Stimulated activated CD4-positive, alpha-beta T cell treated with anti-CD3 and anti-CD28 coated beads, Interleukin-12 subunit alpha, Interleukin-12 subunit beta, amount 100 ng/mL, for 48 hours (primary cell): ENCODE results near the gene CCDC167.

Experiments used
- DNase-seq, 3 donors: peaks; one replicate each; pipeline ENCODE4 v3.0.0-alpha.2; 2020; ENCODE audit warnings: low read depth in 2 of 3, low spot score in 1 of 3

The CCDC167 gene

DNA sequence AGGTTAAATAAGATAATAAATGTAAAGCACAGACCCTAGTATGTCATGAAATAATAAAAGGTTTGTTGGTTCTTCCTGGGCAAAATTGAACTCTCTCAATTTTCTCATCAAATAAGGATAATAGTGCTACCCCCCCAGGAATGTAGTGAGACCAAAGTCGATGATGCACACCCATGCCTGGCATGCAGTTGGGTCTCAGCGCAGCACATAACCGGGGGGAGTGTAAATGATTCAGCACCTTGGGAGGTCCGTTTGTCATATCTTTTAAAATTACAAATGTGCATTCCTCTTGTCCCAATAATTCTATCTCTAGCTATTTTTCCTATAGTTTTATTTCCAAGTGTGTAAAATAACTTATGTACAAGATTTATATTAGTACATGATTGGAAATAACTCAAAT lies 31.3 kb upstream of the CCDC167 start:
- DNase-seq, result no peak

DNA sequence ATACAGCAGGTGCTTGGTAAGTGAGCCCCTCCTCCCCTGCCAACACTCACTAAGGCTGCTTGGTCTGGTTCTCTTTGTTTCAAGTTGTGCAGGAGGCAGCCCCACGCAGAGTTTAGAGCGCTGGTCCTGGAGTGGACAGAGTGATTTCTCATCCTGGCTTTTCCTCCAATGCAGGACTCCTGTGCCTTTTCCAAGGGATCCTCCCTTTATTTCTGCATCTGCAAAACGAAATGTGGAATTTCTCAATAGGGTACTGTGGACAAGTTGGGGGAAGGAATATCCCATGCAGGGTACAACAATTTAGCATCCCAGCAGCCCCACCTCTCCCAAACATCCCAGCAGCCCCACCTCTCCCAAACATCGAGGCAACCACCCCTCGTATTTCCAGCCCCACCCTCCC lies 30.6 kb upstream of the CCDC167 start:
- no peak for DNase-seq

DNA sequence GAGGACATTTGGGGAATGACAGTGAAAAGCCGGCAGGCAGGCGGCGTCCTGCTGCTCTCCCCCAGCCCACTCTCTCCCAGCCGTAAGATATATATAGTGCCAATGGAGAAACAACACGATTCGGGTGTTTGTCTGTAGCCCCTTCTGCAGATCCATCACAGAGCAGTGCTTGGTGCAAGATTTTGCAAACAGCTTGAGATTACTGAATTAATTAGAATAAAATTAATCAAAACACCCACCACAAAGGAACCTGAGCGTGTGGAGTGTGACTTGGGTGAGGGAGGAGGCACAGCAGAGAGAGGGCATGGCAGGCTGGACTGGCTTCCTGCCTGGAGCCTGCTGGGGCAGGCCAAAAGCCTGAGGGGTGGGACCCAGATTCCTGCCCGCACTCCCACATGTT lies 28.8 kb upstream of the CCDC167 start:
- no peak for DNase-seq

DNA sequence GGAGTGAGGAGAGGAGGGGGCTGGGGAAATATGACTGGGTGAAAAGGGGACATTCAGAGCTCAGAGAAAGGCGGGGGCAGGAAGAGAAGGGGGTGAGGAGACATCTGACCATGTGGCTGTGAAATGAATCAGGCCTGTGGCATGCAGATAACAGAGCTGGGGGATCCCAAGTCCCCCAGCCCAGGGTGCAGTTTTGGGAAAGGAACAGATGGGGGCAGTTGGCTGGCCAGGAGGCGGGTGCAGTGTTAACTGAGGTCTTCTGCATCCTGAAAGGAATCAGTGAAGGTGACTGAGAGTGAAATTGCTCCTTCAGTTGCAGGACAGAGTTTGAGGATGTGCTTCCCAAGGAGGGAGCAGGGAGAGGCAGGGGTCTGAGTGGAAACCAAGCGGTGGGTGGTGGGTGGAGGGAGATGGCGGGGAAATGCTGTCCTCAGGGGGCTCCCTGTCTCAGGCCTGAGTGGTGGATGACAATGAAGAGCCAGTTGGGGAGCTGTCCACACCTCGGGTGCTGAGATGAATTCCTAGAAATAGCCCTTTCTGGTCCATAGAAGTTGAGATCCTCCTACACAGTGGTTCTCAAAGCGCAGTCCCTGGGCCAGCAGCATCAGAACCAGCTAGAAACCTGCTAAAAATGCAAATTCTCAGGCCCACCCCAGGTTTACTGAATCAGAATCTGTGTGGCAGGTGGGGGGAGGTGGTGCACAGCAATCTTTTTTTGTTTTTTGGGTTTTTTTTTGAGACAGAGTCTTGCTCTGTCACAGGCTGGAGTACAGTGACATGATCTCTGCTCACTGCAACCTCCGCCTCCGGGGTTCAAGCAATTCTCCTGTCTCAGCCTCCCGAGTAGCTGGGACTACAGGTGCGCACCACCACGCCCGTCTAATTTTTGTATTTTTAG lies 26.0 kb upstream of the CCDC167 start:
- no peak for DNase-seq

DNA sequence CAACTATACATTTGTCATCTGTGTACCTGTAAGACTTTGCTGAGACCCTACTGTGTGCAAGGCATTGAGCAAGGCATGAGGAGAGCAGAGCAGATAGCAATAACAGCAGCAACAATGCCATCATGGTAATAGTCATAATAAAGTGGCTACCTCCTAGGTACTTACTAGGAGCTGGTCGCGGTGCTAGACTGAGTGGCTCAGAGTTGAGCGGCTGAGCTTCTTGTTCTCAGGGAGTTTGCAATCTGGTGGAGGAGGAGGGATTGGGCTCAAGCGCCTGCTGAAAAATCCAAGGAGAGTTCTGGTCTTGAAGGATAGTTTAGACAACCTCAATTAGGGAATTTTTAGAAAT lies 25.3 kb upstream of the CCDC167 start:
- no peak for DNase-seq

DNA sequence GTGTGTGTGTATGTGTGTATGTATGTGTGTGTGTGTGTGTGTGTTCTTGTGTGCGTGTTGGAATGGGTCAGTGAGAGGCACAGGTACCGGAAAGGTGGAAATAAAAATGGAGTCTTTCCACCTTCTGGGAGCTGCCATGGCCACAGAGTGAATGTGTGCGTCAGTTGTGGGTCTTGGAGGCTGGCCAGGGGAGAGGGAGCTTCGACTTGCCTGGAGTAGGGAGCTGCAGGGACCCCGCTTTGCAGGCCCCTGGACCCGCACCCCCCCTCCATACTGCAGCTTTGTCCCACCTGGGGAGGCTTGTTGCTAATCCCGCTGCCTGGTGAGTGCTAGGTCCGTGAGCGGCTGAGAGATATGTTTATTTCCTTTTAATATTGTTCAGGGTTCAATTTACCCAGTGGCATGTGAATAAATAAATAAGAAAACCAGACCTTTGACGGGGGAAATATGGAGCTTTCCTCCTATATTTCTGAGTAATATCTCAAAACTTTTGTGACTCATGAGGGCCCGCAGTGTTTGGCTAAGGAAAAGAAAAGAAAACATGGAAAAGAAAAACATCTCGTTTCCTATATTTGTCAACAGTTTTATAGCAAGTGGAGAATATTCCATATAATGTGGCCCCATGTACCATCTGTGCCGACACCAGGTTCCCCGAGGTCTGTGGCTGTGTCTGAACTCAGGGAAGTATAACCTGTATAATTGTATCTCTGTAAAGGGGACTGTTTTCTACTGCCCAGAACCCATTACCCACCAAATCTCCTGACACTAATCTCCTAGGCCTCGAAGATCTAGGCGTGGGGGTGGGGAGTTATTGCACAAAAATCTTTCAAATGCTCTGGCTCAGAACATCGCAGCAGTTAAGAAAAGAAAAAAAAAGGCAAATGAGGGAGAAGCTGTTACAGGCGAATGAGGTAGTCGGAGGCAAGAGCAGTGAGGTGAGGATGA lies 24.6 kb upstream of the CCDC167 start:
- DNase-seq, result no peak

DNA sequence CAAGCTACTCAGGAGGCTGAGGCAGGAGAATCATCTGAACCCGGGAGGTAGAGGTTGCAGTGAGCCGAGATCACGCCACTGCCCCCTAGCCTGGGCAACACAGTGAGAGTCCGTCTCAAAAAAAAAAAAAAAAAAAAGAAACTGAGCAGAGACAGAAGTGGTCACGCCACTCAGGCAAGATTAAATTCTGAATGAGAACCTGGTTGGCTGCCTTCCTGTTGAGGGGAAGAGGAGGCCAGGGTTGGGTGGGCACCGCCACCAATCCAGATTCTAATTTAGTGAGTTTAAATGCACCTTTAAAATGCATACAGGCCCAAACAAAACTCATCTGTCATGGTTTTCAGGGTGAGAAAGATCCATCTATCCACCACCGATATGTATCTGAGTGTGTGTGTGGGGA lies 23.7 kb upstream of the CCDC167 start:
- no peak for DNase-seq

DNA sequence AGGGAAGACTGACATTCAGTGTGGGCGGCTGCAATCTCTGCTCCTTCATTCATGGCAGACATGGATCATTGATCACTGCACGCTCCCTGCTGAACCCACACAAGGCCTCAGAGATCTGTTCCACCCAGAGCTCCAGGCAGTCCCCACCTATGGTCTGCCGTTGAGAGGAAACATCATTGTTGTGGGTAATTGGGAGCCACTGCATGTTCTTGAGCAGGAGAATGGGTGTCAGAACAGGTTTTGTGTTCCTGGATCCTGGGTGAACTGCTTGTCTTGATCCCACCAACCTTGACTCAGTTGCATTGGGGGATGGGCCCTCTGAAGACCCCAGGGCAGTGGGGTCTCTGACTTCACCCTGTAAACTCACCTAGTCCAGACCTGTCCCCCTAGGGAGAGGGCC lies 23.1 kb upstream of the CCDC167 start:
- no peak for DNase-seq

DNA sequence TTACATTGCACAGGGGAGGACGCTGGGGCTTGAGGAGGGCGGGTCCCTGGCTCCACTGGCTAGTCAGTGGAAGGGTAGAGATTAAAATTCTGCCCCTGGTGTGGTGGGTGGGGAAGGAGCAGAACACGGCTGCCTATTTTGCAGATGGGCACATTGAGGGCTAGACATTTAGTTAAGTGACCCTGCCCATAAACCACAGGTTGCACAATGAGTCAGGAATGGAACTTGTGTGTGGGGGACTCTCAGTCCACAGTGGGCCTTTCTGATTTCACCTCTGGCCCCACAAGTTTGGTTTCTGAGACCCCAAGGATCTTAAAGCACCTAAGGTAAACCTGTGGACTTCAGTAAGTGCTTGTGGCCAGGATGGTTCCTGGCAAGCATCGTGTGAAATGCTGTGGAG lies 22.0 kb upstream of the CCDC167 start:
- no peak for DNase-seq

DNA sequence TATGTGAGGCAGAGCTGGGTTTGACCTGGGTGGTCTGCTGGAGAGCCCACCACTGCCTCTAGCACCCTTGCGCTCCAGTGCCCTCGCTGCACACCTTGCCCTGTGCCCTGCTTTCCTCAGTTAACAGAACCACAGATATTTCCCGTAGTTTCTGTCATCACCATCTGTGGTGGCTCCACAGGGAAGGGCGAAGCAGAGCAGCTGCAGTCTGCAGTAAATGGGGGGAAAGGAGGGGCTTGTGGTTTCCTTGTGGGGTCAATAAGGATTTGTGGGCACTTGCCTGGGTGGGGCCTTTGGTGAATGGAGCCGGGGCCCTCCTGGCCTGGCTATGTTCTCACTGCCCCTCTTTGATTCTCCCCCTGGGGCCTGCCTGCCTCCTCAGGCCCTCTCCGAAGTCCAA lies 21.2 kb upstream of the CCDC167 start:
- DNase-seq, result no peak

DNA sequence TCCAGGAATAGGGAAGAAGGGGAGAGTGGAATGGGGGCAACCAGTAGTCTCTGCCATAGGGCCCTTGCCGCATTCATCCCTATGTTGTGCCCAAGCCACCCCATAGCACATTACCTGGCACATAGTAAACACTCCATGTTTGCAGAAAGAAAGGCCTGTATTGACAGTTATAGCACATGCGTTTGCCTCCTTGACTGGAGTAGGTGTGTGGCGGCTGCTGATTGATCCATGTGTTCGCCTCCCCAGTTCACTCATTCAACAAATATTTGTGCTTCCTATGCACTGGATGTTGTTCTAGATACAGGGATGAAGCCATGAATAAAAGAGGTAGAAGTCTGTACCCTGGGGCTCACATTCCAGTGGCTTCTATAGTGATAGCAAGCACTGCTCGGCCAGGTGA lies 19.8 kb upstream of the CCDC167 start:
- DNase-seq, result no peak

DNA sequence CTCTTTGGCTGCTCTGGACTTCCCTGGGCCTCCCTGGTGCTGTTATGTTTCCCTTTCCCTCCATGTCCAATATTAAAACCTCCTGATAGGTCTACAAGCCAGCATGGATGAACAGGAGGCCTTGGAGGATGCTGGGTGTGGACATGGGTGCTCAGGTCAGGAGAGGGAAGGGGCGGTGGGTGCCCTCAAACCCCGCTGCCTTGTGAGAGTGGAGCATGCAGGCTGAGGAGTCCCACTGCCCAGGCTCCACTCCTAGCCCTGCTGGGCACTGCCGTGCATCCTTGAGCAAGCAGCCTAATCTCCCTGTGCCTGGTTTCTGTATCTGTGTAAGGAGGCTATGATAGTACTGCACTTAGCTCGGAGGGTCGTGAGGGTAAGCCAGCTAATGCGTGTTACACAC lies 18.4 kb upstream of the CCDC167 start:
- no peak for DNase-seq

DNA sequence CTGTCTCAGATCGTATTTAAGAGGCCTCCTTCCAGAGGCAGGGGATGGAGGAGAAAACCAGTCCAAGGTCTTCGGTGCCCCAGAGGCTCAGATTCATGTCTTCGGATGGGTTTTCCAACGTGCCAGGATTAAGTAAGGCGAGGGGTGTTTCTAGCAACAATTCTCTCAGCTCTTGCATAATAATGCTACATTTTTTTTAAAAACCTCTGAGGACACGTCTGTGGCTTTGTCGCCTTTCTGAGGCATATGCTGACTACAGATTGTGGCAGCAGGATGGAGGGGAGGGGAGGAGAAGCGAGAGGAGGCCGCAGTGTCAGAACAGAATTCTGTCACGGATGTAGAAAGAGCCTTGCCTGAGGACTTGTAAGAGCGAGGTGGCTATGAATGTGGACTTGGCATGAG lies 17.7 kb upstream of the CCDC167 start:
- peak in 2 of 3 donors; percentile 66 to 72 for DNase-seq

DNA sequence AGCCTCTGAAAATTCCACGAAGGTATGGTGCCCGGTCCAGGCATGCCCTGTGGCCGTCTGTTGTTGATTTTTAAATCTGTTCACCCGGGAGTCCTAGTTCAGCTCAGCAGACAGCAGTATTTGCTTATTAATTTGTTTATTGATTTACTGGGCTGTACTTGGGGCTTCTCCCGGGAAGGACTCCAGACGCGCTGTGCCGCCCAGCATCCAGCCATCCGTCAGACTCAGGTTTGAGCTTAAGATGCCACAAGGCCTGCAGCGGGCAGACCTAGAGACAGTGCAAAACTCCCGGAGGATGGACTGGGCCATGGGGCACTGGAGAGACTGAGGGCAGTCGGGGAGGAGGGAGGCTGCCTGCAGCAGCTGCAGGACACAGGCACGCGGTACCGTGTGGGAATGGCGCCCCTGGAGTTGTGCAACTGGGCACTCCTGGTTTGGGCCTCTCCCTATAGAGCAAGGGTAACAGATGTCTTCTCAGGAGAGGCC lies 17.3 kb upstream of the CCDC167 start:
- DNase-seq, result no peak

DNA sequence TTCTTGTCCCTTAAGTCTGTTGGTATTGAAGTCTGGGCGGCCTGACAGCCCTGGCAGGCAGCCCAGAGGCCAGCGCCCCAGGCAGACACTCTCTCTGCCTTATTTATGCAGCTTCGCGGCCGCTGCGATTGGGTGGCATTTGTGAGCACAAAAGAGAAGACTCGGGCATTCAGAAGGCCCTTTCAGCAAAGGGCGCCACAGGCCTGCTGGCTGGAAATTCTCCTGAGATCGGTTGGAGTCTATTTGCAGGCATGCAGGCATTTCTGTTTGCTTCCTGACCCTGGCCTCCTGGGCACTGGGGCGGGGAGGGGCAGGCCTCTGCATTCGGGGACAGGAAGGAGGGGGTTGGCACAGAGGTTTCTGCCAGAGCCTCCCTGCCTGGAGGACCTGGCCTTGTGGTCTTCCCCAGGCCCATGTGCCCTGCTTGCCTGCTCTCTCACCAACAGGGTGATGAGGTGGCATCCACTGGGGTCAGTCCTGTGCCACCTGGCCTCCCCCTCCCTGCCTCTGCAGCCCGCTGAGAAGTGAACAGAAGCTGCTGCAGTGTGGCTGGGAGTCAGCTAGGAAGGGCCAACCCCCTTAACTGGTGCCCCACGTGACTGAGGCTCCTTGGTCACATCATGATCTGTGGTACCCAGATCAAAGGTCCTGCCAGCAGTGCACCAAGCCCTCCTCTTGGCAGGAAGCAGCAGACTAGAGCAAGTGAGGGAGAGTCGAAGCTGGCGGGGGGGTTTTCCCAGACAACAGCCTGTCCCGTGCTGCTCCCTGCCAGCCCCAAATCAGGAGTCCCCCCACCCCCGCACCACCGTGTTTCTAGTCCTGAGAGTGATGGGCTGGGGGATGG lies 16.6 kb upstream of the CCDC167 start:
- DNase-seq, result peak; percentile 74 to 90 (median 84)

DNA sequence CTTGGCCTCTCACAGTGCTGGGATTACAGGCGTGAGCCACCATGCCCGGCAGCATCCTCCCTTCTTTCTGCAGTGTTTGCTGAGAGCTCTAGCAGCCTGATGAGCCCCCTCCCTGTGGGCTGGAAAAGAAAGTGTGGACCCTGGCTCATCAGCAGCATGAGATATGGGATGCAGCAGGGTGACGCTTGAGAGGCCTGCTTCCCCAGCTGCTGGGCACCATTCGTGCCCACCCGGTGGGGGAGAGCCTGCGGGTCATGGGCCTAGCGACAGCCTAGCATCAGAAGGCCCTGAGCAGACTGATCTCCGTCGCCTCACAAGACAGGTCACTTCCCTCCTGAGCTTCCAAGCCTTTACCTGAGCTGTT lies 16.0 kb upstream of the CCDC167 start:
- no peak for DNase-seq

DNA sequence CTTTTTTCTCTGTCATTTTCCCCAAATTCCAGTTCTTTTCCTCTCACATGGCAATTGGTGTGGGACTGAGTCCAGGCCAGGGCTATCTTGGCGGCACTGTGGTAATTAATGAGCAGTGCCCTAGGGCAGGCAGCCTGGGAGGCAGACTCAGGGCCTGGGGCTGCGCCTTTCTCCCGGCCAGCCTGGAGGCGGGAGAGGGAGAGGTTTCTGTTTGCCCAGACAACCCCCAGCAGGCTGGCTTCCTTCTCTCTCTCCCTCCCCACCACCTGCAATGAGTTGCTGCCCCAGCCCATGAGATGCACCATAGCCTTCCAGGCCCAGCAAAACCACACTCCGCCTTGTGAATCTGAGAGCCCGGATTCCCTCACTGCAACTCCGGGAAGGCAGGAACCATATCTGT lies 15.1 kb upstream of the CCDC167 start:
- DNase-seq, result no peak

DNA sequence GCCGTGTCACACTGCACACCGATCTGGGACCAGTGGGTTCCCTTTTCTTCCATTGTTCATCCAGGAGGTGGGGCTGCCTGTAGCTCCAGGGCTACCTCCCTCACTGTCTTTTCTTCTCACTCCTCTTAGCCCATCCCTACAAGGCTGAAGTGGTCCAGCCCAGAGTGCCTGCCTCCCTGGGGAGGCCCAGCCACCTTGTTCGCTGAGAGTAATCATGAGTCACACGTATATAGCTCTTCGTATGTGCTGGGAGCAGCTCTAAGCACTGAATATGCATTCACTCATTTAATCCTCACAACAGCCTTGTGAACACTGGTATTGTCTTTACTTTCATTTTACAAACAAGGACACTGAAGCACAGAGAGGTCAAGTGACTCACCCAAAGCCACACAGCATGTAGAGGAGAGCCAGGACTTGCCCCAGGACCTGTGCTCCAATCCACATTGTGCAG lies 14.7 kb upstream of the CCDC167 start:
- DNase-seq, result peak in 2 of 3 donors; percentile 43 to 44

DNA sequence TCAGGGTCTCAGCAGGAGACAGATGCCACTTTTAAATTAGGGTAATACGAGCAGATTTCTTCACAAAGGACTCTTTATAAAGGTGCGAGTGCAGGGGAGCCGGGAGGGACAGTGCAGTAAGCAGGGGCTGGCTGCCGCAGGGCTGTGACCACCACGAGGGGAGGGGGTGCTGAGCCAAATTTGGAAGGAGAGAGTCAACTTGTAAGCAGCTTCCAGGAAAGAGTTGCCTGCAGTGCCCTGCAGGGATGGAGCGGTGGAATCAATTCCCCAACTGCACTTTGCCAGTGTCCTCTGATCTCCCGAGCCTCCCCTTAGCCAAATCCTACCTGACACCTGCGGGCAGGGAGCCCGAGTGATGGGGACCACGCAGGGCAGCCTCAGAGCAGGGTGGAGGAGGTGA lies 13.9 kb upstream of the CCDC167 start:
- DNase-seq, result no peak

DNA sequence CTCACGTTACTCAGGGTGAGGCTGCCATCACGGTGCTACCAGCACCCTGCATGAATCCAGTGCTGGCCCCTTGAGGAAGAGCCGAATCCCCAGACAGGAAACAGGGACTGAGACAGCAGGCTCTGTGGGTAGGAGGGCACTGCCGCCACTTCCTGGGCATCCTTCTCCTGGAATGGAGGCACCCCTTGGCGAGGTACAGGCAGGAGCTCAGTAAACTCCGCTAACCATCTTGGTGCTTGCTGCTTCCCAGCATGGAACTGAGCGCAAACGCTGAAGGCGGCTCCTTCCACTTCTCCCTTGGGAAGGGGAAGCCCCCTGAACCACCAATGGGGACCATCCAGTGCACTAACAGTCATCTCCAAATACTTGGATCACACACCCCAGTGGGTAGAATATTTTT lies 13.5 kb upstream of the CCDC167 start:
- no peak for DNase-seq

DNA sequence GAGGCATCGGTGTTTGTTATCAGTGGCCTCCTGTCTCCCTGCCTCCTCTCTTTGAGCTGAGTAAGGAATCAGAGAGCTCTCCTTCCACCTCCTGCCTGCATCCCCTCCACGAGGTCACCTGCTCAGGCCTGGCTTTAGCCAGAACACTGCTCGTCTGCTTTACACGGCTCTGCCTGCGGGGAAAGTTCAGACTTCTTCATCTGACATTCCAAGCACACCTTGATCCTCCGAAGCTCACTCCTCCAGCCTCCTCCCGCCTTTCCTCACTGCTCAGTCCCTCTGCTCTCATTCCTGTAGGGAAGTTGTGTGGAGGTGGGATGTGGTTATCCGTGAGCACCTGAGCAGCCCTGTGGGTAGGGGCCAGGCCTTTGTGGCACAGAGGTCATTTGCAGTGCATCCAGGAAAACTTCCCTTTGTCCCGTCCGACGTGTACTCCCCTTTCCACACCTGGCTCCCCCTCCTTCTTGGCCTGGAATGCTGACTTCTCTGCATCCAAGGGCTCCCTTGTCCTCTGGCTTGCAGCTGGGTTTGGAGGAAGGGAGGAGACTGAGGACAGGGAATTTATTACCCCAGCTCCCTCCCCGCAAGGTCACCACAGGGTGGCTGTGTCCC lies 12.8 kb upstream of the CCDC167 start:
- DNase-seq, result no peak
